Sigmoid colon (tissue), 4 donors: ENCODE data around the gene TBCK.

Source experiments
- CTCF ChIP-seq, 4 experiments: fragments of 450-650 bp in 3 of 4; fragments of 200-600 bp in 1 of 4; IDR thresholded peaks; one replicate each; pipeline ENCODE4 v1.5.1; 2016 to 2019; ENCODE audit warnings: antibody characterized with exemption in 4 of 4, mild to moderate bottlenecking in 3 of 4, moderate library complexity in 2 of 4
- POLR2A ChIP-seq, 2 donors: fragments of 450-650 bp; IDR thresholded peaks; one replicate each; pipeline ENCODE4 v1.6.1; 2016; ENCODE audit warnings: antibody characterized with exemption in 2 of 2, mild to moderate bottlenecking in 2 of 2, moderate library complexity in 2 of 2
- POLR2AphosphoS5 ChIP-seq, 4 donors: sonication (generic); formaldehyde crosslinking; IDR thresholded peaks; one replicate each; pipeline ENCODE4 v1.6.1; 2017; ENCODE audit warnings: antibody characterized with exemption in 4 of 4

DNA sequence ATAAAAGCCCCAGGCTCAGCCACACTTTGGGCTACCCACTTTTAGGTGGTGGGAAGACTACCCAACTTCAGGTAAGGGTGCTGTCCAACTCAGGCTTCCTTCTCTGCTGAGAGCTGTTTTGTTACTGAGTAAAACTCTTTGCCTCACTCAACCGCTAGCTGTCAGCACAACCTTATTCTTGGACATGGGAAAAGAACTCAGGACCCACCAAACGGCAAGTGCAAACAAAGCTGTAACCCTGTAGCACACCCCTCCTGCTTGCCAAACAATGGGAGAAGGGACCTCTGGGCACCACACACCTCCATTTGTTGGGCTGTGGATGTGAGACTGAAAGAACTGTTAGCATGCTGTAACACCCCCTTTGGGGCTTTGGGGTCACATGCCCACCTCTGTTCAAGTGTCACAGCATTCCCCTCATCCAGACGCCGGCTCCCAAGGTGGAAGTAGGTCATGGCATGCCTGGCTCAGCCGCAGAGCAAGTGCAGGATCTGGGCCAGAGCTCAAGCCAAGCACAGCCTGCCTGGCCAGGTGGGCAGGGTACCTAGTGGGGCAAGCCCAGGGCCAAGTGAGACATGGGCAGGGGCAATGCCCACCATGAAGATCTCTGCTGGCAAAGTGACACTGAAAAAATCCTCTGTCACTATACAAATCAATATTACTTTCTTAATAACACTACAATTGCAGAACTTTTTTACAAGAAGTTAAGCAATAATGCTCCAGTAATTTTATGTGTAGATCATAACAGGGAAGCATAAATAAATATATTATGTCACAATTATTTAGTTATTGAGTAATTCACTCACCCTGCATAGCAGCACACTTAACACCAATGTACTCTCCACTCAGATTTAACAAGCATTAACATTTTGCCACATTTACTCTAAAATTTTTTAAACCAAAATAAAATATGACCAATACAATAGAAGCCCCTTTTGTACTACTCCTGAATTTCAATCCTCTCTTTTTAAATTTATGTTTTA is 107.2 kb downstream of the TBCK start:
- TF ChIP-seq CTCF (IDR thresholded peaks at IDR 0.05) (no peak), POLR2A (IDR thresholded peaks at IDR 0.05) (no peak), POLR2AphosphoS5 (IDR thresholded peaks at IDR 0.05) (no peak)
